HAP-1 (cell line): ENCODE measurements around the gene TINCR.
"Not testable (repeated sequence)": the region's sequence is repeated elsewhere in the genome, so short reads cannot be mapped to it uniquely, and the experiment has no call there.

Experiments used
- DNase-seq, 2 experiments: peaks; one replicate each; pipeline ENCODE4 v3.0.0-alpha.2; 2016 to 2020; ENCODE audit warnings: low spot score in 2 of 2
- H3K27me3 ChIP-seq: fragments of 250-450 bp; sonication (Bioruptor Pico); 2 replicates; pipeline ENCODE4 v1.5.1; 2020; ENCODE audit warnings: low read depth, mild to moderate bottlenecking, moderate library complexity
- H3K36me3 ChIP-seq: fragments of 250-450 bp; sonication (Bioruptor Pico); replicated peaks from 2 replicates; pipeline ENCODE4 v1.5.1; 2020; ENCODE audit warnings: mild to moderate bottlenecking
- H3K4me1 ChIP-seq: fragments of 250-450 bp; sonication (Bioruptor Pico); 2 replicates; pipeline ENCODE4 v1.5.1; 2020; ENCODE audit warnings: mild to moderate bottlenecking
- H3K4me3 ChIP-seq: fragments of 250-450 bp; sonication (Bioruptor Pico); 2 replicates; pipeline ENCODE4 v1.5.1; 2020; ENCODE audit warnings: mild to moderate bottlenecking, moderate library complexity
- H3K9me3 ChIP-seq: fragments of 250-450 bp; sonication (Bioruptor Pico); 2 replicates; pipeline ENCODE4 v1.5.1; 2020; ENCODE audit warnings: mild to moderate bottlenecking, moderate library complexity
- in situ Hi-C: fragments of 300-500 bp; cut with MboI; formaldehyde crosslinking; loops from 3 replicates; pipeline ENCODE4 v1.14.3; 2020; ENCODE audit warnings: low sequenced_read_pairs, inconsistent platforms, mixed read lengths

Gene TINCR

GRCh38 chr19:5567360-5567969, at the start of gene TINCR:
TINCR (minus strand) TSS chr19:5567953.
- Histone ChIP-seq H3K36me3 (no peaks in the 10 kb centered on the region), H3K4me3 (no peak within 1 kb of the TSS), H3K9me3 (no peaks in the 10 kb centered on the region; the same call in 1 of the 2 replicates), H3K27me3 (no peaks in the 10 kb centered on the region), H3K4me1 (peaks cover under 1% of the 10 kb centered on the region; the same call in 1 of the 2 replicates)
- in situ Hi-C loops, result no loop called here
- no peak for DNase-seq

- Histone ChIP-seq H3K4me1 (peaks cover 14% of the 10 kb centered on the region), H3K36me3 (peaks cover 87% of the 10 kb centered on the region)
- DNase-seq, result no peak
These were observed 49.3 kb upstream of the TINCR start for GRCh38 chr19:5617080-5617479.

GRCh38 chr19:5615756-5616327, 48.1 kb upstream of the TINCR start:
- H3K36me3 ChIP-seq, result peaks cover 91% of the 10 kb centered on the region
- in situ Hi-C loops, result no loop called here
- DNase-seq, result no peak
- H3K27me3 ChIP-seq, result no peaks in the 10 kb centered on the region
- H3K9me3 ChIP-seq, result no peaks in the 10 kb centered on the region
- H3K4me1 ChIP-seq, result peaks cover 10% of the 10 kb centered on the region
- H3K4me3 ChIP-seq, result no peak overlapping the region

More at GRCh38 chr19:5617080-5617479, 49.3 kb upstream of the TINCR start:
- H3K9me3 ChIP-seq, result no peaks in the 10 kb centered on the region
- in situ Hi-C loops, result no loop called here
- no peaks in the 10 kb centered on the region for H3K27me3 ChIP-seq
- H3K4me3 ChIP-seq, result no peak overlapping the region

GRCh38 chr19:5612891-5613865, 45.4 kb upstream of the TINCR start:
- no peaks in the 10 kb centered on the region for H3K27me3 ChIP-seq
- DNase-seq, result no peak
- no peaks in the 10 kb centered on the region for H3K9me3 ChIP-seq
- H3K36me3 ChIP-seq, result peaks cover 91% of the 10 kb centered on the region
- in situ Hi-C loops, result no loop called here
- no peak overlapping the region for H3K4me3 ChIP-seq
- H3K4me1 ChIP-seq, result no peaks in the 10 kb centered on the region

- peaks cover 92% of the 10 kb centered on the region for H3K36me3 ChIP-seq
- in situ Hi-C loops, result no loop called here
These were observed 42.2 kb upstream of the TINCR start for GRCh38 chr19:5609881-5610448.

GRCh38 chr19:5608766-5609165, 41.0 kb upstream of the TINCR start:
- DNase-seq, H3K9me3 ChIP-seq, H3K4me3 ChIP-seq, H3K4me1 ChIP-seq, H3K27me3 ChIP-seq, in situ Hi-C loops: not testable (repeated sequence)
- H3K36me3 ChIP-seq, result peaks cover 92% of the 10 kb centered on the region

More at GRCh38 chr19:5609881-5610448, 42.2 kb upstream of the TINCR start:
- H3K4me1 ChIP-seq, result no peaks in the 10 kb centered on the region
- no peak overlapping the region for H3K4me3 ChIP-seq
- no peak for DNase-seq
- H3K27me3 ChIP-seq, result no peaks in the 10 kb centered on the region
- no peaks in the 10 kb centered on the region for H3K9me3 ChIP-seq

GRCh38 chr19:5608291-5608690, 40.5 kb upstream of the TINCR start:
- no peak for DNase-seq
- Histone ChIP-seq H3K36me3 (peaks cover 92% of the 10 kb centered on the region), H3K27me3 (no peaks in the 10 kb centered on the region), H3K9me3 (no peaks in the 10 kb centered on the region), H3K4me1 (no peaks in the 10 kb centered on the region), H3K4me3 (no peak overlapping the region)
- in situ Hi-C loops, result no loop called here

- peaks cover 92% of the 10 kb centered on the region for H3K36me3 ChIP-seq
- in situ Hi-C loops, result no loop called here
- no peaks in the 10 kb centered on the region for H3K9me3 ChIP-seq
- no peak overlapping the region for H3K4me3 ChIP-seq
- no peaks in the 10 kb centered on the region for H3K27me3 ChIP-seq
- DNase-seq, result no peak
- no peaks in the 10 kb centered on the region for H3K4me1 ChIP-seq
These were observed 39.8 kb upstream of the TINCR start for GRCh38 chr19:5607318-5608275.

GRCh38 chr19:5605362-5605761, 37.6 kb upstream of the TINCR start:
- Histone ChIP-seq H3K36me3 (peaks cover 94% of the 10 kb centered on the region), H3K27me3 (no peaks in the 10 kb centered on the region), H3K4me1 (no peaks in the 10 kb centered on the region), H3K4me3 (no peak overlapping the region), H3K9me3 (no peaks in the 10 kb centered on the region)
- in situ Hi-C loops, result no loop called here
- no peak for DNase-seq

GRCh38 chr19:5603626-5604025, 35.9 kb upstream of the TINCR start:
- Histone ChIP-seq H3K4me3 (no peak overlapping the region), H3K9me3 (no peaks in the 10 kb centered on the region), H3K4me1 (no peaks in the 10 kb centered on the region), H3K36me3 (peaks cover 95% of the 10 kb centered on the region), H3K27me3 (no peaks in the 10 kb centered on the region)
- DNase-seq, result no peak
- in situ Hi-C loops, result no loop called here

- H3K36me3 ChIP-seq, result peaks cover 95% of the 10 kb centered on the region
- H3K4me1 ChIP-seq, result no peaks in the 10 kb centered on the region
- H3K4me3 ChIP-seq, result no peak overlapping the region
- in situ Hi-C loops, result no loop called here
- H3K9me3 ChIP-seq, result no peaks in the 10 kb centered on the region
- H3K27me3 ChIP-seq, result no peaks in the 10 kb centered on the region
- DNase-seq, result no peak
These were observed 33.0 kb upstream of the TINCR start for GRCh38 chr19:5600797-5601196.

GRCh38 chr19:5595745-5596144, 28.0 kb upstream of the TINCR start:
- no peaks in the 10 kb centered on the region for H3K9me3 ChIP-seq
- no peaks in the 10 kb centered on the region for H3K4me1 ChIP-seq
- DNase-seq, result no peak
- H3K36me3 ChIP-seq, result peaks cover 95% of the 10 kb centered on the region
- no peaks in the 10 kb centered on the region for H3K27me3 ChIP-seq
- H3K4me3 ChIP-seq, result no peak overlapping the region
- in situ Hi-C loops, result no loop called here

GRCh38 chr19:5595129-5595528, 27.4 kb upstream of the TINCR start:
- no peak overlapping the region for H3K4me3 ChIP-seq
- no peaks in the 10 kb centered on the region for H3K9me3 ChIP-seq
- in situ Hi-C loops, result no loop called here
- H3K4me1 ChIP-seq, result no peaks in the 10 kb centered on the region
- H3K27me3 ChIP-seq, result no peaks in the 10 kb centered on the region
- peaks cover 95% of the 10 kb centered on the region for H3K36me3 ChIP-seq
- no peak for DNase-seq
